Osteoblast (primary cell): Measurements from ENCODE around the gene SRRM5. TPM values are rescaled to one million over a fixed set of nuclear protein-coding genes. Genes with fewer than 3 reads are reported as not detected.

Experiments
- DNase-seq: peaks from one replicate; pipeline ENCODE4 v3.0.0; 2011; ENCODE audit warnings: low spot score, mixed read lengths; ENCODE audit not compliant: insufficient read length; ENCODE audit errors: missing footprints
- H2AFZ ChIP-seq: 2 replicates; pipeline ENCODE4 v1.6.0; 2011; ENCODE audit warnings: mild to moderate bottlenecking, low read length
- H3K27ac ChIP-seq: 2 replicates; pipeline ENCODE4 v1.5.1; 2011; ENCODE audit warnings: mild to moderate bottlenecking, low read depth, low read length, moderate library complexity
- H3K27me3 ChIP-seq: 2 replicates; pipeline ENCODE4 v1.6.0; 2012; ENCODE audit warnings: mild to moderate bottlenecking, control low read depth, inconsistent platforms, low read length, moderate library complexity; ENCODE audit not compliant: insufficient read depth
- H3K36me3 ChIP-seq: 2 replicates; pipeline ENCODE4 v1.5.1; 2011; ENCODE audit warnings: mild to moderate bottlenecking, low read length, control low read depth, moderate library complexity; ENCODE audit not compliant: insufficient read depth
- H3K4me1 ChIP-seq: 2 replicates; pipeline ENCODE4 v1.5.1; 2011; ENCODE audit warnings: mild to moderate bottlenecking, low read length, control low read depth, moderate library complexity; ENCODE audit not compliant: insufficient read depth
- H3K4me2 ChIP-seq: 2 replicates; pipeline ENCODE4 v1.6.0; 2011; ENCODE audit warnings: mild to moderate bottlenecking, low read length; ENCODE audit not compliant: insufficient read depth
- H3K4me3 ChIP-seq: fragments of 200-600 bp; sonication (generic); 3 replicates; pipeline ENCODE4 v1.5.1; 2012; ENCODE audit warnings: mild to moderate bottlenecking, low read length, inconsistent platforms; ENCODE audit not compliant: insufficient read depth
- H3K79me2 ChIP-seq: 2 replicates; pipeline ENCODE4 v1.6.0; 2012; ENCODE audit warnings: mild to moderate bottlenecking, low read length, control low read depth, inconsistent platforms; ENCODE audit not compliant: insufficient read depth
- H3K9me3 ChIP-seq: 2 replicates; pipeline ENCODE4 v1.5.1; 2011; ENCODE audit warnings: low read depth, low read length, control low read depth
- H4K20me1 ChIP-seq: 2 replicates; pipeline ENCODE4 v1.6.0; 2012; ENCODE audit warnings: mild to moderate bottlenecking, low read length, control low read depth; ENCODE audit not compliant: insufficient read depth
- total RNA-seq: library from RNA; depleted of rRNA; stranded (reverse); fragments of >200 nt; gene quantifications from 2 replicates; pipeline ENCODE4 v1.2.3, GENCODE V29; 2012
- TF ChIP-seq, protein P1 (sequence below): IDR thresholded peaks from 2 replicates; pipeline ENCODE4 v1.5.1; 2011; ENCODE audit warnings: mild to moderate bottlenecking, low read depth, low read length, moderate library complexity; ENCODE audit errors: extremely low read depth

The SRRM5 gene
- total RNA-seq, 1 donor: under 0.01 TPM

DNA sequence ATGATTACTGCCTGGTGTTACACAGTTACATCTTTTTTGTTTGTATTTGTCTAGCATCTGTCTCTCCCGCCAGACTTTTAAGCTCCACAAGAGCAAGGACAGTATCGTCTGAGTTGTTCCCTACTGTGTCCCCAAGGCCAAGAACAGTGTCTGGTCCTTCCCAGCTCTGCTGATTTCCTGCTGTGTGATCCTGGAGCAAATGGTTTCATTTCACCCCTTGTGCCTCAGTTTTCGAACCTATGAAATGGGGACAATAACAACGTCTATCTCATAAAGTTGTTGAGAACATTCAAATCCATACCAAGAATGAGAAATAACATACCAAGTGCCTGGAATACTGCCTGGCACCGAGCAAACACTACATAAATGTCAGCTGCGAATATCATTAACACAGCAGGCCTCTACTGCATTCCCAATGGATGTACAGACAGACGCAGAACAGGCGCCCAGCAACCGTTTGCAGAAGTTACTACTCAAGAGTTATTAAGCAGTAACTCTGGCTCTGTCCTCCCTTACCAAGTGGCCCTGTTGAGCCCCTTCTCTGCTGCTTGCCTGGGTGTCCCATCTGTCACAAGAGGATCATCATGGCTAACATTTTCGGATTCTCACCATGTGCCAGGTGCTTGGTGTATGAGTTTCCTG, 48.0 kb upstream of the SRRM5 start:
- no peak for DNase-seq
- Histone ChIP-seq H3K79me2 (peaks cover 36% of the 10 kb centered on the region), H3K9me3 (no peaks in the 10 kb centered on the region), H4K20me1 (no peaks in the 10 kb centered on the region), H2AFZ (no peak overlapping the region), H3K27ac (peak overlapping the region; percentile 89), H3K4me3 (no peak overlapping the region), H3K27me3 (no peaks in the 10 kb centered on the region), H3K4me1 (peaks cover 25% of the 10 kb centered on the region), H3K36me3 (peaks cover 4% of the 10 kb centered on the region), H3K4me2 (no peak overlapping the region)
- TF ChIP-seq, protein P1, sequence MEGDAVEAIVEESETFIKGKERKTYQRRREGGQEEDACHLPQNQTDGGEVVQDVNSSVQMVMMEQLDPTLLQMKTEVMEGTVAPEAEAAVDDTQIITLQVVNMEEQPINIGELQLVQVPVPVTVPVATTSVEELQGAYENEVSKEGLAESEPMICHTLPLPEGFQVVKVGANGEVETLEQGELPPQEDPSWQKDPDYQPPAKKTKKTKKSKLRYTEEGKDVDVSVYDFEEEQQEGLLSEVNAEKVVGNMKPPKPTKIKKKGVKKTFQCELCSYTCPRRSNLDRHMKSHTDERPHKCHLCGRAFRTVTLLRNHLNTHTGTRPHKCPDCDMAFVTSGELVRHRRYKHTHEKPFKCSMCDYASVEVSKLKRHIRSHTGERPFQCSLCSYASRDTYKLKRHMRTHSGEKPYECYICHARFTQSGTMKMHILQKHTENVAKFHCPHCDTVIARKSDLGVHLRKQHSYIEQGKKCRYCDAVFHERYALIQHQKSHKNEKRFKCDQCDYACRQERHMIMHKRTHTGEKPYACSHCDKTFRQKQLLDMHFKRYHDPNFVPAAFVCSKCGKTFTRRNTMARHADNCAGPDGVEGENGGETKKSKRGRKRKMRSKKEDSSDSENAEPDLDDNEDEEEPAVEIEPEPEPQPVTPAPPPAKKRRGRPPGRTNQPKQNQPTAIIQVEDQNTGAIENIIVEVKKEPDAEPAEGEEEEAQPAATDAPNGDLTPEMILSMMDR: no peak

DNA sequence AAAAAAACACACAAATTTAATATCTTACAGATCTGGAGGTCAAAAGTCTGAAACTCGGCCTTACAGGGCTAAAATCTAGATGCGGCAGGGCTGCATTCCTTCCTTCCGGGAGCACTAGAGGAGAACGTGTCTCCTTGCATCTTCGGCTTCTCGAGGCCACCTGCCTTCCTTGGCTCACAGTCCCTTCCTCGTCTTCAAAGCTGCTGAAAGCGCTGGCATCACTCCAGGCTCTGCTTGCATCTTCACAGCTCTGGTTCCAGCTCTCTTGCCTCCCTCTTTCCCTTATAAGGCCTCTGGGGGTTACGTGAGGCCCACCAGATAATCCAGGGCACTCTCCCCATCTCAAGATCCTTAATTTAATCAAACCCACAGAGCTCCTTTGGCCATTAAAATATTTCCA, 47.1 kb upstream of the SRRM5 start:
- TF ChIP-seq, protein P1: no peak

DNA sequence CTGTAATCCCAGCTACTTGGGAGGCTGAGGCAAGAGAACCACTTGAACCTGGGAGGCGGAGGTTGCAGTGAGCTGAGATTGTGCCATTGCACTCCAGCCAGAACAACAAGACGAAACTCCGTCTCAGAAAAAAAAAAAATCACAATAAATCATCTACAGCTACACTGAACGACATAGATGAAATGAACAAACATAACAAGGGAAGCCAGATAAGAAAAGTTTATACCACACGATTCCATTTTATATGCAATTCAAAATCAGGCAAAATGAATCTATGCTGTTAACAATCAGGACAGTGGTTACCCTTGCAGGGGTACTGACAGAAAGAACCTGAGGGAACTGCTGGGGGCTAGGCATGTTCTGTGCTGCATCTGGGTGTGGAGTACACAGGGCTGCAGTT, 42.2 kb upstream of the SRRM5 start:
- DNase-seq: peak; percentile 57
- H3K9me3 ChIP-seq: no peaks in the 10 kb centered on the region
- H3K4me3 ChIP-seq: no peak overlapping the region
- H3K4me2 ChIP-seq: no peak overlapping the region
- H3K36me3 ChIP-seq: peaks cover 3% of the 10 kb centered on the region
- TF ChIP-seq, protein P1: no peak
- no peak overlapping the region for H2AFZ ChIP-seq
- H3K4me1 ChIP-seq: peaks cover 15% of the 10 kb centered on the region
- no peak overlapping the region for H3K27ac ChIP-seq
- peaks cover 68% of the 10 kb centered on the region for H3K79me2 ChIP-seq
- no peaks in the 10 kb centered on the region for H3K27me3 ChIP-seq
- peaks cover 4% of the 10 kb centered on the region for H4K20me1 ChIP-seq

More for the DNA sequence above, 47.1 kb upstream of the SRRM5 start:
- Histone ChIP-seq H3K79me2 (peaks cover 41% of the 10 kb centered on the region), H2AFZ (no peak overlapping the region), H3K27ac (no peak overlapping the region), H3K4me3 (no peak overlapping the region), H3K4me1 (peaks cover 25% of the 10 kb centered on the region), H3K9me3 (no peaks in the 10 kb centered on the region), H4K20me1 (peaks cover 2% of the 10 kb centered on the region), H3K4me2 (no peak overlapping the region), H3K36me3 (peaks cover 2% of the 10 kb centered on the region), H3K27me3 (no peaks in the 10 kb centered on the region)
- DNase-seq: no peak

DNA sequence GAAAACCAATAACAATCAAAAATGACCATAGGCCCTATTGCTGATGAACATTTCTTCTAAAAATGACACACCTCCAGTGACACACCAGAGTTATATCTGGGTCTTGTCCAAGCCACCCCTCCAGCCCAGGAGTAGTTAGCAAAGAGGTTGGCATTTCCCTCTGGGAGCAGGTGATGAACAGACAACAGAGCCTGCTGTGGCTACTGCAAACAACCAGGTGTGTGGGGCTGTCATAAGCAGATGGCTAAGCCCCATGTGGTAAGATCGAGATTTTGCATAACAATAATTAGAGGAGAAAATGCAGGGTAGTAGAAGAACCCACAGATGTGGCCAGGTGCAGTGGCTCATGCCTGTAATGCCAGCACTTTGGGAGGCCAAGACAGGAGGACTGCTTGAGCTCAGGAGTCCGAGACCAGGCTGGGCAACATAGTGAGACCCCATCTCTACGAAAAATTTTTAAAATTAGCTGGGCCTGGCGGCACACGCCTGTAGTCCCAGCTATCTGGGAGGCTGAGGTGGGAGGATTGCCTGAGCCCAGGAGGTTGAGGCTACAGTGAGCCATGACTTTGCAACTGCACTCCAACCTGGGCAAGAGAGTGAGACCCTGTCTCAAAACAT, 41.6 kb upstream of the SRRM5 start:
- H4K20me1 ChIP-seq: peaks cover 4% of the 10 kb centered on the region
- no peaks in the 10 kb centered on the region for H3K9me3 ChIP-seq
- H3K79me2 ChIP-seq: peaks cover 68% of the 10 kb centered on the region
- TF ChIP-seq, protein P1: no peak
- H2AFZ ChIP-seq: no peak overlapping the region
- H3K4me2 ChIP-seq: no peak overlapping the region
- H3K36me3 ChIP-seq: peaks cover 3% of the 10 kb centered on the region
- no peak overlapping the region for H3K27ac ChIP-seq
- no peaks in the 10 kb centered on the region for H3K27me3 ChIP-seq
- no peak overlapping the region for H3K4me3 ChIP-seq
- DNase-seq: peak; percentile 48
- H3K4me1 ChIP-seq: peaks cover 18% of the 10 kb centered on the region
